HG02642 (cell line): ENCODE measurements around the gene BTNL9.
"Not testable (repeated sequence)": the region's sequence is repeated elsewhere in the genome, so short reads cannot be mapped to it uniquely, and the experiment has no call there.

Experiments
- ATAC-seq: cut with Tn5 transposase; IDR thresholded peaks from one replicate; pipeline ENCODE4 v1.9.1; 2021; ENCODE audit warnings: mild to moderate bottlenecking; ENCODE audit not compliant: unreplicated experiment, poor library complexity

The BTNL9 gene

DNA sequence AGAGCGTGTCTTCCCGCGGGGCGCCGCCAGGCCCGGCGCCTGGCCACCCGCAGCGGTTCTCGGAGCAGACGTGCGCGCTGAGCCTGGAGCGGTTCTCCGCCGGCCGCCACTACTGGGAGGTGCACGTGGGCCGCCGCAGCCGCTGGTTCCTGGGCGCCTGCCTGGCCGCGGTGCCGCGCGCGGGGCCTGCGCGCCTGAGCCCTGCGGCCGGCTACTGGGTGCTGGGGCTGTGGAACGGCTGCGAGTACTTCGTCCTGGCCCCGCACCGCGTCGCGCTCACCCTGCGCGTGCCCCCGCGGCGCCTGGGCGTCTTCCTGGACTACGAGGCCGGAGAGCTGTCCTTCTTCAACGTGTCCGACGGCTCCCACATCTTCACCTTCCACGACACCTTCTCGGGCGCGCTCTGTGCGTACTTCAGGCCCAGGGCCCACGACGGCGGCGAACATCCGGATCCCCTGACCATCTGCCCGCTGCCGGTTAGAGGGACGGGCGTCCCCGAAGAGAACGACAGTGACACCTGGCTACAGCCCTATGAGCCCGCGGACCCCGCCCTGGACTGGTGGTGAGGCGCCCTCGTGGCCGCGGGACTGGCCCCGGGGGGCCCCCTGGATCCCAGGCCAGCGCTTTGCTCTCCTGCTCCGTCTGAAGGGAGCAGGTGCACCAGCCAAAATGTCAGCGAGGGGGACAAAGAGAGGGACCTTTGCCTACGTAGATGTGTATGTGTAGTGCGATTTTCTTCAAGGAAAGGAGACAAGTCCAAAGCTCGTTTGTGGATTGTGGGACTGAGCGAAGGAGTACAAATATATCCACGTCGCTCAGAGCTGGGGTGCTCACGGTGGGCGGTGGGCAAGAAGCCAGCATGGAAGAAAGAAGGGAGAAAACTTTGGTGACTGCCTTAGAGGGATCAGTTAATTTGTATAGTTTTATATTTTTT lies 19.5 kb downstream of the BTNL9 start:
- no peak for ATAC-seq

DNA sequence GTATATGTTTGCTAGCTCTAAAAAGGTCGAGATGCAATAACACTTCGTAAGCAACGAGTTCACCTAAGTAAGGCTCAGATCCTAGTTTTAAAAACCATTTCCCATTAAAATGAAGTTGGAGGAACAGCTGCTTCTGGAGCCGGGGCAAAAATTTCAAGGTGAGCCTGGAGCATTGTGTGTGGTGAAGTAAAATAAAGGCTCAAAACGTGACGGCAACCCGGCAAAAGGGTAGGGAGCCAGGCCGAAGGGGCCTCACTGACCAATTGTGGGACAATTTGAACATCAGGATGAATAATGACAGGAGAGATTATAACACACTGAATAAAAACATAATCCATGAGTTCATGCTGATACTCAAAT lies 20.1 kb downstream of the BTNL9 start:
- ATAC-seq = no peak

DNA sequence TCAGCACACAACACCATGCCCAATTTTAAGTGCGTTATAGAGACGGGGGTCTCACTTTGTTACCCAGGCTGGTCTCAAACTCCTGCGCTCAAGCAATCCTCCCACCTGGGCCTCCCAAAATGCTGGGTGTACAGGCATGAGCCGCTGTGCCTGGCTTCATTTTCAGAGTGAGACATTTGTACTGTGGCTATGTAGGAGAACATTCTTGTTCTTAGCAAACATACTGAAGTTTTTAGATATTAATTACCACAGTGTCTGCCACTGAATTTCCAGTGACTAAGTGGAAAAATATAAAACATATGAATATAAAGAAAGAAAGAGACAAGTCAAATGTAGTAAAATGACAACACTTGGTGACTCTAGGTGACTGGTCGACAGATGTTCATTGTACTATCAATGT lies 20.9 kb downstream of the BTNL9 start:
- ATAC-seq = no peak

DNA sequence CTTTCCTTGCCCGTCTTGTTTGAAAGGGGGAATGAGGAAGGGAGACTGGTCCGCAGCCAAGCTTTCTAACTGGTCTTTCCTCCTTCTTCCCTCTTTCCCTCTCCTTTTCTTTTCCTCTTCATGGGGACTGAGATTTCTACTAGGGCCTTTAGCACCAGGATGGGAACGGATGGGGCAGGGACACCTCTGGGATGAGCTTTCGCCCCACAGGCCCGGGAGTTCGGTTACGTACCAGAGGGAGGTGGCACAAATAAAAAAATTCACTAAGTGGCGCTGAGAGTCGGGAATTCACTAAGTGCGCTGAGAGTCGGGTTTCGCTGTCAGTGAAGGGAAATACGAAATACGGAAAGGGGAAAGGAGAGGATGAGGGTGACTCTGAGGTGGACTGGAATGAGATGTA lies 21.6 kb downstream of the BTNL9 start:
- no peak for ATAC-seq

DNA sequence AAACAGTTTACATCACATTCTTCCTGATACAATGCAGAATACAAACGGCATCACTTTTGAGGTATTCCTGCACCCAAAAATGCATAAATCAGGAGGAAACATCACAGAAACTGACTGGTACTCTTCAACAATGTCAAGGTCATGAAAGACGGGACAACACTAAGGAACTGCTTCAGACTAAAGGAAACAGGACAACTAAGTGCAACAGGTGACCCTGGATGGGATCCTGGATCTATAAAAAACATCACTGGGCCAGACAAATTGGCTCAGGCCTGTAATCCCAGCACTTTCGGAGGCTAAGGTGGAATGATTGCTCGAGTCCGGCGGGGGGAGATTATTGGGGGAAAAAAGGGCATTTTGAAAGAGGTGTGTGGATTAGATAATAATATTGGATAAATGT lies 22.6 kb downstream of the BTNL9 start:
- ATAC-seq = no peak

DNA sequence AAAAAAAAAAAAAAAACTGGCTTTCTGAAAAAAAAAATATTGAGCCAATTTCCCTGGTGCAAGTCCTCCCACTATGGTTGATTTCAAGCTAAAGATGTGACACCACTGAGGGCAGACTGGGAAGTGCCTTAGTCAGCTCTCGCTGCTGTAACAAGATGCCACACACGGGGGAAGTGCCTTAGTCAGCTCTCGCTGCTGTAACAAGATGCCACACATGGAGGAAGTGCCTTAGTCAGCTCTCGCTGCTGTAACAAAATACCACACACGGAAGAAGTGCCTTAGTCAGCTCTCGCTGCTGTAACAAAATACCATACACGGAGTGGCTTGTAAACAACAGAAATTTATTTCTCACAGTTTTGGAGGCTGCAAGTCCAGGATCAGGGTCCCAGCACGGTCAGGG lies 23.4 kb downstream of the BTNL9 start:
- no peak for ATAC-seq

DNA sequence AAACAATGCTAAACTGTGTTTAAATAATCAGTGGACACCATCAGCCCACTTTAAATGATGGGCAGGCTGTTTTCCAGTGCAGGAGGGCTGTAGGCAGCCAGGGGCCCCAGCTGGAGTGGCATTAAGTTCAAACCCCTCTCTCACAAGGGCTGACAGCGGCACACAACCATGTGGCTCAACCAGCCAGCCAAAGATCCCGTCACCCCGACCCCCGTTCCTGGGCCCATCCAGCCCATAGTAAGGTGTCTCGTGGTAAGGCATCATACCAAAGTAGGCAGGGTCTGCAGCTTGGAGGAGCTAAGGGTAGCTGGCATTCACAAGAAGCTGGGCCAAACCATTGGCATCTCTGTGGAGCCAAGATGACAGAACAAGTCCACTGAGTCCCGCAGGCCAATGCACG lies 24.9 kb downstream of the BTNL9 start:
- no peak for ATAC-seq

DNA sequence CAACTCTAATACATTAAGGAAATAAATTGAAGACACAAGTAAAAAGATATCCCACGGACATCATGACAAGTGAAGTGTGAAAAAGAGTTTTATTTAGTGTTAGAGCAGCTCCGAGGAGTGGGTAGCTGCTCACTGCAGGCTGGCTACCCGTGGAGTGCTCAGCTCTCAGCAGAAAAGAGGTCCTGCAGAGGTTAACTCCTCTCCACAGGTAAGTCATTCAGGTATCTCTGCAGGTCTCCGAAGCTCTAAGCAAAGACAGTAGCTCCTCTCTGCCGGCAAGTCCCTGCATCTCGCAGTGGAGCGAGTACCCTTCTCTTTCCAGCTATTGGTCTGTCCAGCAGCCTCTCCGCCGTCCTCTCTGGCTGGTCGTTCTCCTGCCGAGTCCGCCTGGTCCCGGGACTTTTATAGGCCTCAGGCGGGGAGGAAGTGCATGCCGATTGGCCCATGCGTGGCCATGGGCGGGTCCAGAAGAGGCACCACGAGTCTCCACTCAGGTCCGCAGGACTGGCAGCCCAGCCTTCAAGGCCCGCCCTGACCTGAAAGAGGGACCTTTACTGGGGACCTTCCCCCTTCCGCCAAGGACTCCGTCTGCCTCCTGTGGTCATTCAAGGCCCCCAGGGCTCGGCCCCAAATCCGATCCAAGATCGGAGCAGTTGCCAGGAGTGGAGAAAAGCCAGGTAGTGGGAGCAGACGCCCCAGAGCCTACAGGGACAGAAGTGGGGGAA lies 29.9 kb downstream of the BTNL9 start:
- ATAC-seq = no peak

DNA sequence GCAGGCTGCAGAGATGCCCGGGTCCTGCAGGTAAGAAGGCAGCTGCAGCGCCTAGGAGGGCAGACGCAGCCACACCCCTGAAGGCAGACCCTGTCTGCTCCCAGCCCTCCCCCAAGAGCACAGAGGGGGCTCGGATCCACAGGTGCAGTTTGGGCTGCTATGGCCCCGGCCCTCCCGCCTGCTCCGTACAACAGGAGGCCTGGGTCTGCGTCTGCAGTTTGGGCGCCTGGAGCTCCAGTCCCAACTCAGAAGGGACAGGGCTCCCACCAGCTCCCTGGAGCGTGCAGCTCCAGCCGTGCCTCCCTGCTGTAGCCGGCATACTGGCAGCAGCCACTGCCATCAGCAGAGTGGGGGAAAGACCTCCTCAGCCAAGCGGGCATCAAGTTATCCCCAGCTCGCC lies 30.5 kb downstream of the BTNL9 start:
- ATAC-seq = no peak

DNA sequence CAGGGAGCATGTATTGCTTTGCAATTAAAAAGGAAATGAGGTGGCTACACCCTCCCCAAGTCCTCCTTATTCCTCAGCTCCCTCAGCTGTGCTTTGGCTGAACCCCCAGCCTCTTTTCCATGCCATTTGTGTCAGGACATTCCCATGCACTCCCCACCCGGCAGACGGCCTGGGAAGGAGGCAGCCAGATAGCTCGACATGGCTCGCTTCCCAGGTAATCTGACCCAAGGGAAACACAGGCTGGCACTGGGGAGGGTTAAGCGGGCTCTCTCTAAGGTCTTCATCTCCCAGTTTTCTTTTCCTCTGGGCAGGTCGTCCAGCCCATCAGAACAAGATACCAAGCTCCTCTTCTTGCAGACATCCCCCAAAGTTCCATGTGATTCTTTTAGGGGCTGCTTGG lies 31.2 kb downstream of the BTNL9 start:
- ATAC-seq = no peak

DNA sequence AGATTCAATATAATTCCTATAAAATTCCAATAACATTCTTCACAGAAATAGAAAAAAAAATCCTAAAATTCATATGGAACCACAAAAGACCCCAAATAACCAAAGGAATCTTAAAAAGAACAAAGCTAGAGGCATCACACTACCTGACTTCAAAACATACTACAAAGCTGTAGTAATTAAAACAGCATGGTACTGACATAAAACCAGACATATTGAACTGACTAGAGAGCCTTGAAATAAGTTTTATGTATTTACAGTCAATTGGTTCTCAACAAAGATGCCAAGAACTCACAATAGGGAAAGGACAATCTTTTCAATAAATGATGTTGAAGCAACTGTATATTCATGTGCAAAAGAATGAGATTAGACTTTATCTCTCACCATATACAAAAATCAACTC lies 36.9 kb downstream of the BTNL9 start:
- ATAC-seq = no peak

DNA sequence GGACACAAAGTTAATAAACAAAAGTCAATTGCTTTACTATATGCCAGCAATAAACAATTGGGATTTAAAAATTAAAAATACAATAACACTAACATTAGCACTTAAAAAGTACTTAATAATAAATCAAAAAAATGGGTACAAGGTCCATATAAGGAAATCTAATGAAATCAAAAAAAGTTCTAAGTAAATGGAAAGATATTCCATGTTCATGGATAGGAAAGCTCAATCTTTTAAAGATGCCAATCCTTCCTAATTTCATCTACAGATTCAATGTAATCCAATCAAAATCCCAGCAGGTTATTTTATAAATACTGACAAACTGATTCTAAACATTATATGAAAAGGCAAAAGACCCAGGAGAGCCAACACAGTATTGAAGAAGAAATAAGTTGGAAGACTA lies 41.9 kb downstream of the BTNL9 start:
- no peak for ATAC-seq

DNA sequence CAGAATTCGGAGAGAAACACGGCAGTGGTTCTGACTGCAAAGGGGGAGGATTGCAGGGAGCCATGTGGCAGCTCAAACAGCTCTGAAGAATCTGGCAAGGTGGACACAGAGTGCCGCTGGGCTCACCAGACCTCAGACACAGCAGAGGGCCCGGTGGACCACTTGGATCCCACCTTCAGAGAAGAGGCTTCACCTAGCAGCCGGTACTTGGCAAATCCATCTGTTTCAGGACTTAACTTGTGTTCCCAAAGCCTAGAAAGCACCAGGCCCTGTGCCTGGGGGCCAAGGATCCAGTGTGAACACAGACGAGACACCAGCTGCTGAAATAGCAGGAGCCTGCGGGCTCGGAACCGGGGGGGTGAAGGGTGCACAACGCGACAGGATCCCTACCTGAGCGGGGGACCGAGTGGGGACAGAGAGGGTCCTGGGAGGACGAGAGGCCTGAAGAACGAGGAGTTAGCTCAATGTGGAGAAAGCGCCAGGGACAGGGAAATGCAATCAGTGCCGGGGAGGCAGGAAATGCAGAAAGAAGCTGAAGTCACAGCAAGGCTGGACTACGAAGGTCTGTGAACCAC lies 44.6 kb downstream of the BTNL9 start:
- ATAC-seq = no peak

DNA sequence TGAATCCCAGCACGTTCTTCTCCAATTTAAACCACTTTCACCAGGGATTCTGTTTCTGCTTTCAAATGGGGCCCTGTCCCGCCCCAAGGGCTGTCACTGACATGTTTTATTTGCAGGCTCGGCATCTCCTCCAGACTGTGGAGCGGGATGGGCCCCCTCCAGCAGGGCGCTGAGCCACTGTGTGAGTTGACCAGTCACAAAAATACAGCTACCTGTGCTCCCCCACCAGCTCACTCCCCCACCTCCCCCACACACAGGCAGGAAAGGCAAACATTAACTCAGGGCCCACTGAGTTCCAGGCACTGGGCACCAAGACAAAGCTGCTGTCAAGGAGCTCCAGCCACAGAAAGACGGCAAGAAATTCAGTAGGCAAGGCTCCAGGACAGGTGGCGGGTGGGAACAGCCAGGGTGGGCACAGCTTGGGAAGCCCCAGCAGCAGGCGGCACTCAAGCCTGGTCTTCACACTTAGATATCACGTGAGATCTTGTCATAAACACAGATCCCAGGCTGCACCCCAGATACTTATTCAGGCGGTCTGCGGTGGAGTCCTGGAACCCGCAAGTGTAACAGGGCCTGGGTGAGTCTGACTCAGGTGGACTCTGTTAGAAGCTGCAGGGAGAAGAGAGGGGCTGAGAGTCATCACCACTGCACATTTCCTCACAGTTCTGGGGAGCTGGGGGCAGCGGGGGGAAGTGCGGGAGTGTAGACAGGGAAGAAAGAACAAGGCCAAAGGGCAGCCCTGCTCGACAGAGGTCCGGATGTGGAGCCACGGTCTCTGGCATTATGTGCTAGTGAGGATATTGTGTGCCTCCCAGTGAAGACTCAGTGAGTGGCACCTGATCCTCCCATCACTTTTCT lies 46.2 kb downstream of the BTNL9 start:
- no peak for ATAC-seq

DNA sequence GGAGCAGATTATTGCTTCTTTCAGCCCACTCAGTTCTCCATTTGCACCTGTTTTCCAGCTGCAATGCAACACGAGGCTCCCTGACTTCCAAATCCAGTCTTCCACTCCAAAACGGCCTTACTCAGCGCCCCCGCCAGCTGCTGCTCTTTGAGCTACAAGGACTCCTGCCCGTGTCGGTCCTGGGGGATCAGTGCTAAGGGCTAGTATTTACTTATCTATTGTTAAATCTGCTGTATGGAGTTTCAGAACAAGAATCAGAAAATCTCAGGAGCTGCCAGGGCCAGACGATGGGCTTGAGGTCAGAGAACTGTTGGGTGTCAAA lies 46.8 kb downstream of the BTNL9 start:
- no peak for ATAC-seq

DNA sequence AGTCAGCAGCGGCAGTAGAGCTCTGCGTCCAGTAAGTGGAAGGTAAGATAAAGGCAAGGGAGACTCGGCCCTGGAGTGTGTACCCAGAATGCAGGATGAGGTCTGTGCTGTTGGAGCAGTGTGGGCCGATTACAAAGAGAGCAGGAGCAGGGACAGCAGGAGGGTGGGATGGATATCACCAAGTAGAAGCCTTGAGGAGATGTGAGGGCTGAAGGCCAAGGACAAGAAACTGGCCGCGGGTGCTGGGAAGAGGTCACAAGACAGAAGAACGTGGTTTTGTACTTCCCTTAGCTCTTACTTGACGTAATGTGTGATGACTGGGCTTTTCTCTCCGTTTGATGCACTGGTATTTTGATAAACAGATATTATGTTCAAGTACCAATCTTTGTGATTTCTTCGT lies 47.2 kb downstream of the BTNL9 start:
- no peak for ATAC-seq

DNA sequence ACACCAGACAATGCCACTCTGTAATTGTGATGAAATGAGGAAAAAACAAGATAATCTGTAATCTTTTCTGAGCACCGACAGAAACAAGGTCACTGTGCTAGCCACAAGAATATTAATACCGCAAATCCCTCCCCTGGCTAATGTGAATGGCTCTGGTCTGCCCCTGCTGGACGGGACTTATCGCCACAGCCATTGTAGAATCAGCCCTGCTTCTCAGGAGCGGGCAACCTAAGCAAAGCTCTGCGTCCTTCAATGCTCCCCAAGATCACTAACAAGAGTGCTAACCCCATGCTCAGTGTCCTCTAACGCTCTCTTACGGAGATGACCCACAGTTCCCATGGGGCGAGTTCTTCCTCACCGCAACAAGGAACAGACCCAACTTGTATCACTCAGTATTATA lies 48.2 kb downstream of the BTNL9 start:
- no peak for ATAC-seq

DNA sequence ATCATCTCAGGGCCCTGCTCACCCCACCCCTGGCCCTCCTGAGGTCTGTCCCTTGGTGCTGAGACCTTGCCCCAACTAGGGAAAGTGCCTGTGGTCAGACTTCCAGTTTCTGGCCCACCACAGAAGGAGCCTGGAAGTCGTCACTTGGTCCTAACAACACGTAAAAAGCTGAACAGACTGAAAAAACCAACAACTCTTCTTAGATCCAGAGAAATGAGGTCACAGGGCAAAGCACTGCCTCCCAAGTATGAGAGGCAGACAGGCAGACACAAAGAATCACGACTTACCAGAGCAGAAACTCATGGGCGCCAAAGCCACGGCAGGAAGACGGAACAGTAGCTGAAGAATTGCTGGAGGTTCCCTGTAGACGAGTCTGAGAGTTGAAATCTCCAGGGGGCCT lies 52.4 kb downstream of the BTNL9 start:
- no peak for ATAC-seq

DNA sequence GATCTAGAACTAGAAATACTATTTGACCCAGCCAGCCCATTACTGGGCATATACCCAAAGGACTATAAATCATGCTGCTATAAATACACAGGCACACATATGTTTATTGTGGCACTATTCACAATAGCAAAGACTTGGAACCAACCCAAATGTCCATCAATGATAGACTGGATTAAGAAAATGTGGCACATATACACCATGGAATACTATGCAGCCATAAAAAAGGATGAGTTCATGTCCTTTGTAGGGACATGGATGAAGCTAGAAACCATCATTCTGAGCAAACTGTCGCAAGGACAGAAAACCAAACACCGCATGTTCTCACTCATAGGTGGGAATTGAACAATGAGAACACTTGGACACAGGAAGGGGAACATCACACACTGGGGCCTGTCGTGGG lies 55.1 kb downstream of the BTNL9 start:
- ATAC-seq = not testable (repeated sequence)

DNA sequence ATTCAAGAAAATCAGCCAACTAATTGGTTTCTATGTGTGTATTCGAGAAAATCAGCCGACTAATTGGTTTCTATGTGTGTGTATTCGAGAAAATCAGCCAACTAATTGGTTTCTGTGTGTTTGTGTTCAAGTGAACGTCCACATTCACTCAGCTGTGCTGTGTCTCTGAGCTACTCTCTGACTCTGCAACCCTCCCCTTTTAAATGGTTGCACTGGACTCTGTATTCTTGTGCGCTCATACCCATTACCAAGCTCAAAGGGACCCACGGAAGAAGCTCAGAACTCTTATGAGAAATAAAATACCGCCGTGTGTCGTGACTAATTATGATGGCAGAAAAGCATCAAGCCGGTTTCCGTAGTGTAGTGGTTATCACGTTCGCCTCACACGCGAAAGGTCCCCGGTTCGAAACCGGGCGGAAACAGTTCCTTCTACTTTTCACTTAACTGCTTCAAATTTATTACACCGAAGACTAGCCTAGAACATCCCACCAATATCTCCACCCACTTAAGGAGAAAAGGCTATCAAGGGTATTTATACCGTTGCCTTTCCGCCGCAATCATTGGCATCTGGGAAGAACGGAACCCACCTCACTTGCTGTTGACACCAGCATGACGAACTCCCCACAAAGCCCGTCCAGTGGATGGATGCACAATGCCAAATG lies 56.8 kb downstream of the BTNL9 start:
- ATAC-seq = not testable (repeated sequence)
